ENCODE measurements around the gene CPLX3. TPM values are rescaled to one million over a fixed set of nuclear protein-coding genes. Genes with fewer than 3 reads are reported as not detected.

Gene CPLX3
- total RNA-seq, 4 donors from 2014 or later = 0.33 TPM; not detected in 3

- intact Hi-C loops (cut with DNase I) = no loop called here
- Histone ChIP-seq H3K4me1 (peaks cover 20 to 46% (median 31%) of the 10 kb centered on the region in 4 donors), H3K9me3 (no peaks in the 10 kb centered on the region), H3K27ac (replicated peaks in 1 of 4) (no peak overlapping the region), H3K27me3 (no peaks in the 10 kb centered on the region), H3K36me3 (peaks cover 4 to 71% (median 66%) of the 10 kb centered on the region in 4 donors), H3K4me3 (no peak overlapping the region)
- 92% methylated on average over 9 of the region's 9 CpGs for WGBS
- DNase-seq (ENCODE audit: extremely low spot score) = no peak
- TF ChIP-seq POLR2AphosphoS5 (IDR thresholded peaks at IDR 0.05) (no peak), CTCF (IDR thresholded peaks at IDR 0.05) (no peak), EP300 (IDR thresholded peaks at IDR 0.05) (no peak), POLR2A (IDR thresholded peaks at IDR 0.05; ENCODE audit: low read depth) (no peak)
Observed at GRCh38 chr15:74840851-74841775, 14.7 kb downstream of the CPLX3 start.

GRCh38 chr15:74841891-74842373, 15.5 kb downstream of the CPLX3 start:
- Histone ChIP-seq H3K4me1 (peaks cover 20 to 46% (median 31%) of the 10 kb centered on the region in 4 donors), H3K4me3 (peak overlapping the region; percentile 82 to 99 (median 92)), H3K9me3 (no peaks in the 10 kb centered on the region), H3K36me3 (peaks cover 2 to 71% (median 63%) of the 10 kb centered on the region in 4 donors), H3K27me3 (no peaks in the 10 kb centered on the region), H3K27ac (replicated peaks in 1 of 4) (peak overlapping the region in 2 of 4 donors; percentile 87 to 90)
- DNase-seq (ENCODE audit: extremely low spot score) = no peak
- WGBS = 82% methylated on average over 13 of the region's 14 CpGs
- no peak for TF ChIP-seq EP300 (IDR thresholded peaks at IDR 0.05)
- no peak for TF ChIP-seq POLR2AphosphoS5 (IDR thresholded peaks at IDR 0.05)
- TF ChIP-seq CTCF (IDR thresholded peaks at IDR 0.05) = no peak
- TF ChIP-seq POLR2A (IDR thresholded peaks at IDR 0.05; ENCODE audit: low read depth) = no peak
- intact Hi-C loops (cut with DNase I) = no loop called here

DNA sequence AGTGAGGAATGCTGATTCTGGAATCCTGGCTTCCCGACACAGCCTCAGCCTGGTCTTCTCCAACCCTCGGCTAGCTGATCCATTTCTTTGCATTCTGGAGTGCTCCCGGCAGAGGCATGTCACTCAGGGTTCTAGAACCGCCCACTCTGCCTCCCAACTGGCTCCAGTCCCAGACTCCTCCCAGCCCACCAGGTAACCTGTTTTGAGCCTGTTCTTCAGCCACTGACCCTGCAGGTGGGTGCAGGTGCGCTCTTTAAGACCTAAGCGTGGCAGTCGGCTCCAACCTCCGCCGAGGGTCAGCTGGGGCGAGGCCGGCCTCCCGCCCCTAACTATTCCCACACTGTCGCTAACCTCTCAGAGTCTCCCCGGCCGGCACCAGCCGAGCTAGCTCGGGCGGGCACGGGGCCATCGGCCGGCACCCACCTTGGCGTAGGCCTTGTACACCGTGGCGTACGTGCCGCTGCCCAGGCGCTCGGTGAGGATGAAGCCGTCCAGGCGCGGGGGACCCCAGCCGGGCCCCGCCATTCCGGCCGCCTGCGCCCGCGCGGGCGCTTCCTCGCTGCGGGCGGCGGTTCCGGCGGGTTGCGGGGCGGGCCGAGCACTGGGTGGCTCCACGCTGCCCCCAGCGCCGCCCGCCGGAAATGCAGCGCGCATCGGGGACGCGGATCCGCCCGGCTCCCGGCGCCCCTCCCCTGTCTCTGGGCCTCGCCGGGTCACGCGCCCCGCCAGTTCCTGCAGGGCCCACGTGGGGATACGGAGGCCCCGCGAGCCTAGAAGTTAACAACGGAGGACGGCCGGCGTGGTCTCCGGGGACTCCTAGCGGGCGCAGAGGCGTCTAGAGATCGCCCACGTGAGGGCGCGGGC, 16.4 kb downstream of the CPLX3 start, which contains the start of gene ULK3:
TSS of gene ULK3 (minus strand) at position 576 of the 864 bp plus-strand sequence. CDS start at position 525, 51 bp downstream.
- peak within 1 kb of the TSS; percentile 74 to 90 (median 88) for H3K27ac ChIP-seq (replicated peaks in 1 of 4)
- peaks cover 8 to 71% (median 64%) of the 10 kb centered on the region in 4 donors for H3K36me3 ChIP-seq
- WGBS = 0% methylated on average over 6 of the region's 84 CpGs
- intact Hi-C loops (cut with DNase I) = loop anchor here (1.0 kb wide), 1 partner anchor 58 kb away; no protein-coding TSS in a partner anchor
- H3K27me3 ChIP-seq = no peaks in the 10 kb centered on the region
- no peaks in the 10 kb centered on the region for H3K9me3 ChIP-seq
- peak; percentile 96 for DNase-seq (ENCODE audit: extremely low spot score)
- peak within 1 kb of the TSS; percentile 82 to 99 (median 92) for H3K4me3 ChIP-seq
- TF ChIP-seq CTCF (IDR thresholded peaks at IDR 0.05) (peak; percentile 62 to 89 (median 87)), EP300 (IDR thresholded peaks at IDR 0.05) (no peak), POLR2AphosphoS5 (IDR thresholded peaks at IDR 0.05) (peak; percentile 72 to 85)
- peaks cover 23 to 53% (median 35%) of the 10 kb centered on the region in 4 donors for H3K4me1 ChIP-seq

GRCh38 chr15:74843445-74843828, 17.0 kb downstream of the CPLX3 start:
- intact Hi-C loops (cut with DNase I) = loop anchor here (1.0 kb wide), 1 partner anchor 58 kb away; no protein-coding TSS in a partner anchor
- WGBS = 13% methylated on average over 18 of the region's 18 CpGs
- H3K4me1 ChIP-seq = peaks cover 28 to 57% (median 39%) of the 10 kb centered on the region in 4 donors
- H3K9me3 ChIP-seq = no peaks in the 10 kb centered on the region
- TF ChIP-seq POLR2AphosphoS5 (IDR thresholded peaks at IDR 0.05) = no peak
- TF ChIP-seq CTCF (IDR thresholded peaks at IDR 0.05) = no peak
- TF ChIP-seq EP300 (IDR thresholded peaks at IDR 0.05) = no peak
- no peak for TF ChIP-seq POLR2A (IDR thresholded peaks at IDR 0.05; ENCODE audit: low read depth)
- H3K27me3 ChIP-seq = no peaks in the 10 kb centered on the region
- H3K4me3 ChIP-seq = peak overlapping the region; percentile 82 to 99 (median 92)
- H3K36me3 ChIP-seq = peaks cover 14 to 71% (median 64%) of the 10 kb centered on the region in 4 donors
- H3K27ac ChIP-seq (replicated peaks in 1 of 4) = peak overlapping the region; percentile 74 to 90 (median 88)
- DNase-seq (ENCODE audit: extremely low spot score) = no peak

Data from esophagus muscularis mucosa (tissue), 4 donors.